ENCODE data around the gene PRKCA.

Gene PRKCA

DNA sequence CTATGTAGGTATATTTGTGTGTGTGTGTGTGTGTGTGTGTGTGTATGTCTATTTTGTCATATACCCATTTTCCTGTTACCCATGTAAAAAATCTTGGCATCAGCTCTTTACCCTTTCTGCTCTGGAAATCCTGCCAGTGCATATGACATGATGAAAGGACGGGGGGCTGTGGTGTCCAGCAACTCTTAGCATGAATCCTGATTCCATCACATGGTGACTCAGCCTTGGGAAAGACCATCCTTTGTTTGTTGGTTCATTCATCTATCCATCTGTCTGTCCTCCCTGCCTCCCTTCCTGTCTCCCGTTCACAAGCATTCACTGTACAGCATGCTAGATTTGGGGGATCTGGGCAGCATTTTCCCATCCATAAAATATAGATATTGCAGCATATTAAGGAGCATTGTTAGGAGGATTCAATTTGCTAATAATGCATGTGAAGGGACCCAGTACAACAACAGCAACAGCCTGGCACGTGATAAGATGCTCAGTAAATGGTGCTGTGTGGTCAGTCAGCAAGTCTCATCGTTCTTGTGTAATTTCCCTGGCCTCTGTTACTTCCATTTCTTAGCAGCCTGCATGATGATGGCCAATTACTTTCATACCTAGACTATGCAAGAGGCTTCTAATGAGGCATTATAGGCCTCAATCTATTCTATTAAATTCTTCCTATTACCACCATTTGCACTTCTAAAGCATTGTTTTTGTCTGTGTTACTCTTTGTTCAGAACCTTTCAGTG, 191.0 kb downstream of the PRKCA start:
- DNase-seq, result no peak

DNA sequence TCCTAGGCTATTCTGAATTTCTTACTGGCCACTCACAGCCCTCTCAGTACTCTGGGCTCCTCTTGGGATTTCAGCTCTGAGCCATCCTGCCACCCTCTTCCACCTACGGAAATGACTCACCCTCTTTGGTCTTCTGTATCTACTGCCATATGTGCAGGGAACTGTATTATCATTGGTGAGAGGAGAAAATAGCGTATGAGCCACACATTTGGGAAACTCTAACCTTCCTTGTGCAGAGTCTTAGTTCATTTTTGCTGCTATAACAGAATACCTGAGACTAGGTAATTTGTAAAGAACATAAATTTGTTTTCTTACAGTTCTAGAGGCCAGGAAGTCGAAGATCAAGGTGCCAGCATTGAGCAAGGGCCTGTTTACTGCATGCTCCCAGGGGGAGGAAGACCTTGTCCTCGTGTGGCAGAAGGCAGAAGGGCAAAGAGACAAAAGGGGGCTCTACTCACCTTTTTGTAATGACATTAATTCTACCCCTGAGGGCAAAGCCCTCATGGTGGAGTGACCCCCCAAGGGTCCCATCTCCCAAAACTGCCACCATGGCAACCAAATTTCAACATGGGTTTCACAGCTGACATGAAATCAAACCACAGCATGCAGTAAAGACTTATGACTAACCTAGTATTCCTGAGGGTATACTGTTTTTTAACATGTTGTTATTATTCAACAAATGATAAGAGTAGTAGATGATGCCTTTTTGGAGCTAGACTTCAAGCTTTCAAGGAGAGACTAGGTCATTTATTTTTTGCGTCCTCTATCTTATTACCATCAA, 191.8 kb downstream of the PRKCA start:
- DNase-seq, result no peak

DNA sequence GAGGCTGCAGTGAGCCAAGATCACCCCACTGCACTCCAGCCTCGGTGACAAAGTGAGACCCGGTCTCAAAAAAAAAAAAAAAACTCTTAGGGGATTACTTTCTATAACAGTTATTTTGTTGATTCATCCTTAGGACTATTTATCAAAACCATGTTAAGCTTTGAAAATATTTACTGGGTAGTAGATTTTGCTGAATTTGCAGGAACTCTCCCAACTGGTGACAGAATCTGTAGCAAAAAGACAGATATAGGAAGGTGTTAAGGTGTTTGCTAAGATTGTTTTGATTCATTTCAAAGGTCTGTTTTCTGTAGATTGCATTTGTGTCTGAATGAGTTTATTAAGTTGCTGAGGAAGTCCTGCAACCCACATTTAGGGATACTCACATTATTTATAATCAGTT, 192.6 kb downstream of the PRKCA start:
- DNase-seq, result no peak

DNA sequence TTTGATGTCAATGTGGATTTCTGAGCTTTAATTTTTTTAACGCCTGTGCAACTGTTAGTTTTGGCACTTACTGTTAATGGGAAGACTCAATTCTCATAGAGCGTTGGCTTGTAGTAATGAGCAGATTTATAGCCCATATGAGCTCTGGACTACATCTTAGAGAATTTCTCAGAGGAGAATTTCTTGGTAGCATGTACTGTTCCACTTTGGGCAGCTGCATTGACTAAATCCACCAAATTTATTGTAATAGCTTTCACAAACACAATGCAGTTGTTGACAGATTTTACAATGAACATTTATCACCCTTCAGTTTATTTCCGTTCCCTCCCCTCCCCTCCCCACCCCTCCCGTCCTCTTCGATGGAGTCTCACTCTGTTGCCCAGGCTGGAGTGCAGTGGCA, 193.9 kb downstream of the PRKCA start:
- DNase-seq, result no peak

DNA sequence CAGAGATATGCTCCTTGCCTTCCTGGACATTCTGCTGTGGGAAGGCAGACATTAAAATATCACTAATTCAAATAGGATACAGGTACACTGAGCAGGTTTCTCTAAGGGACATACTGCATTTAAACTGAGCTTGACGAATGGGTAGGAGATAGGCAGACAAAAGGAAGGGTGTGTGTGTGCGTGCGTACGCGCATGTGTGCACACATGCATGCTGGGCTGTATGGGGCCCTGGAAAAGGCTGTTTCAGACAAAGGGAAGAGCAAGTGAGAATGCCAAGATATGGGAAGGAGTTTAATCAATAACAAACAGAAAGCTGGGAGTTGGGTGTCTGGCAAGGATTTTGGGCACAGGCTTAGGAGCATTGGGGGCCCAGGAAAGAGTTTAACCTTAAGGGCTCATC, 196.2 kb downstream of the PRKCA start:
- no peak for DNase-seq

GRCh38 chr17:66506641-66507040, 204.2 kb downstream of the PRKCA start:
- no peak for DNase-seq

DNA sequence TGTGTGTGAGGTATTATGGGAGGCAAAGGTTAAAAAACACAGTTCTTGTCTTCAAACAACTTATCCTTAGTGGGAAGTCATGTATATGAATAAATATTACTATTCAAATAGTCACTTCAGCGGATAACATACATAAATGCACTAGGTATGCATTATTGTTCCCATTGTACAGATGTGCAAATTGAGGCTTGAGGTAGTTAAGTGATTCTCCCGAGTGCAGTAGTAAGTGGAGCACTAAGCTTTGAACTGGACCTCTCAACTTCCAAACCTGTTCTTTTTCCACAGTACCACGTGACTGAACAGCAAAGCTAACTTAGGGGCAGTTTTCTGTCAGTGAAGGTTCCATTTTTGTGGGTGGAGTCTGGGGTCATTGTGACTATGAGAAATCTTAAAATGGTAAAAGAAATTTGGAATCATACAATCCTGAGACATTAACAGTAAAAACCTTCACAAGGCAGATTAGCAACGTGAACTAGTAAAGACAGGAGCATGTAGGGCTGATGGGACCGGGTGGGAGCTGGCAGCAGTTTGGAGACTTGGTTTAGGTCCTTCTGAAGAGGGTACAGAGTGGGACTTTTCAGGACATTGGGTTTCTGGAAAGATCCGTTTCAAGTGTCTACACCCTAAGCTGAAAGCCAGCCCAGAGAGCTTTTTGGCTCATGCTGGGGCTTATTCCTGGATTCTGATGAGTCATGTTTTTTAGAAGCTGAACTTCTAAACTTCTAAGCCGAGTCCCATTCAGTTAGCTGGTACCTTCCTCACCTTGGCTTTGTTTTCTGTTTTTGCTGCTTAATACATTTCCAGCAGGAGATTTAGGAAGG, 204.9 kb downstream of the PRKCA start:
- no peak for DNase-seq

GRCh38 chr17:66507982-66508760, 205.8 kb downstream of the PRKCA start:
- no peak for DNase-seq

DNA sequence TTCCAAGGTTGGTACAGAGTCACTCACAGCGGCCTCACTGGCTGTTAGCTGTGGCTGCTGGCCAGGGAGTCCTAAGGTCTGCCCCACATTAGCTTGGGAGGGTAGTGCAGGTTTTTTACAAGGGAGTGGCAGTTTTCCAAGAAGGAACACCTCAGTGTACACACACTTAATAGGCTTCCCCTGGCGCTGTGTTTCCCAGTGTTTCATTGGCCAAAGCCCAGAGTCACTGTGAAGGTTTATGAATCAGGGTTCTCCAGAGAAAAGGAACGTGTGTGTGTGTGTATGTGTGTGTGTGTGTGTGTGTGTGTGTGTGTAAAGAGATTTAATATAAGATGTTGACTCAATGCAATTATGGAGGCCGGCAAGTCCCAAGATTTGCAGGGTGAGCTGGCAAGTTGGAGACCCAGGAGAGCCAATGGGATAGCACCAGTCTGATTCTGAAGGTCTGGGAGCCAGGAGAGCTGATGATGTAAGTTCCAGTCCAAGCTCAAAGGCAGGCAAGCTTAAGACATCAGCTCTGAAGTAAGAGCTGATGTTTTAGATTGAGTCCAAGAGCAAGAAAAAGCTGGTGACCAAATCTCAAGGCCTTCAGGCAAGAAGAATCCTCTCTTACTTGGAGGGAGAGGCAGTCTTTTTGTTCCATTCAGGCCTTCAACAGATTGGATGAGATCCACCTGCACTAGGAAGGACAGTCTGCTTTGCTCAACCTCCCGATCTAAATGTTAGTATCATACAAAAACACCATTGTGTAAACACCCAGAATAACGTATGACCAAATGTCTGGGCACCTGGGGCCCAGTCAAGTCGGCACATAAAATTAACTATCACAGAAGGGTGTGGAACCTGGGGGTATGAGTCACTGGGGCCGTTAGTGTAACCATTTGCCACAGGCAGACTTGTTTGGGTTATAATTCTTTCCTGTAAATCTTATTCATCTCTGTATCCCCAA, 206.8 kb downstream of the PRKCA start:
- DNase-seq, result peak; percentile 38

- no peak for DNase-seq
These were observed 207.5 kb downstream of the PRKCA start for GRCh38 chr17:66509926-66510325.

- no peak for DNase-seq
These were observed 208.7 kb downstream of the PRKCA start for GRCh38 chr17:66511135-66511534.

DNA sequence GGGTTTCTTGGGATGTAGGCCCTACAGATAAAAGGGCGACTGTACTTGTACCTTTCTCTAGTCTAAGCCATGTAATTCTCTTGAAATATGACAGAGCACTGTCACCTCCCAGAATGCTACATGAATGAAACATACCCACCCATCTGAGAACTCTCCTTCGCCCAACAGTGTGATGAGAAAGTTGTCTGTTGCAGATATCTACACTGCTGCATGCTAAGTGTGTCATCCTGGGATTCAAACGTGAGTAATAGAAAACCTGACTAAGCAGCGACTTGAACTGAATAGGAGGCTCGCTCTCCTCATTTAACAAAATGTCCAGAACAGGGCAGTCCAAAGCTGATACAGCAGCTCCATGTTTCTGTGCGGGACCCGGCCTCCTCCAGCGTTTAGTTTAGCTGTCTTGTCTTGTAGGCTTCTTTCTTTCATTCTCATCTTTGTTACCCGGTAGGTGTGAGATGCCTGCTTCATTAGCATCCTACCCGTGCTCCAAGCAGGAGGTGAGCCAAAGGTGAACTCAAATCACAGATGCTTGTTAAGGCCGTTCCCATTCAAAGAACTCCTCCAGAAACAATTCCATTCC, 211.9 kb downstream of the PRKCA start:
- DNase-seq, result no peak

GRCh38 chr17:66515974-66516373, 213.6 kb downstream of the PRKCA start:
- no peak for DNase-seq

GRCh38 chr17:66517336-66518009, 215.1 kb downstream of the PRKCA start:
- no peak for DNase-seq

DNA sequence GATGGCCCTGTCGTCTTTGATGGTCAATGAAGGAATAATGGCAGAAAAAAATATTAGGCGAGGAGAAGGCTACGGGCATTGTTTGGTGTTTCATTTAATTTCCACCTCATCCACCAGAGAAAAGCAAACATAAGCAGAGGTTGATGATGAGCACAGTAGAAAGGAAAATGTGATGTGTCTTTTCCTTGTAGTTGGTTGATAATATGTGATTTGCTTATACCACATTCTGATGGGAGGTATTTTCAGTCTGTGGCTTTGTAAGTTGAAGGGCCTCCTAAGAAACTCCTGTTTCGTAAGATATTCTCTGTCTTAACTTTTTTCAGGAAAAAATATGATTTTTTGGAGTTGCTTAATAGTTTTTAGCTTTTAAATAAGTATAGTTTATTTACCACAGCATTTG, 215.7 kb downstream of the PRKCA start:
- DNase-seq, result no peak

DNA sequence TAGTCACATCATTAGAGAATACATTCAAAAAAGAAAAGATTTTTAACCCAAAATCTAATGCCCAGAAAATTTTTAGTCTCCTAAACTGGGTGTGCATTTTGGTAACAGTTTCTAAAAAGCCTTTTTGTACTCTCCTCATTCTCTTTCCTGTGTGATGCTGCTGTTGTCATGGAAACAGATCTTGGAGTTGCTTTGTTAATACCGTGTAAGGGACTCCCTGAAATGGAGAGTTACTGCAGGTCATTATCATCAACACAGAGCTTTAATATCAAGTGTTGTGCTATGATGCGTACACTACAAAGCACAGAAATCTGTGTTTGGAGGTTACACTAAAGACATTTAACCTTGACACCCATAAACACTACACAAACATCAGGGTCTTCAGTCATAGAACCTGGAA, 216.3 kb downstream of the PRKCA start:
- DNase-seq, result no peak

DNA sequence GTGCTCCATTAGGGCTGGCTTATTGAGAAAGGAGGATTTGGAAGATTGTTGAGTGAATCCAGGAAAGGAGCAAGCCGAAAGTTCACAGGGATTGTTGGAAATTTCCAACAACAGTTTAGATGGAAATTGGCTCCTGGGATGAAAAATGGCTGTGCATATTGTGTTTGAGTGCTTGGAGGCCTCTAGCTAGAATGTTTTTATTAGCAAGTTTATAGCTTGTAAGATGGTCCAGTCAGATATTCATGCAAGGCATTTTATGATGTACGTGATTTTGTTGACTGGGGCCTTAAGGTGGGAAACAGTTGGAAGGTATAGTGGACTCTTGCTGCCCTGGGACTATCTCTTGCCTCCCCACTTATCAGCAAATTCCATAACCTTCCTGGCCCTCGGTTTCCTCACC, 216.7 kb downstream of the PRKCA start:
- no peak for DNase-seq

- no peak for DNase-seq
These were observed 218.6 kb downstream of the PRKCA start for GRCh38 chr17:66520999-66521398.

DNA sequence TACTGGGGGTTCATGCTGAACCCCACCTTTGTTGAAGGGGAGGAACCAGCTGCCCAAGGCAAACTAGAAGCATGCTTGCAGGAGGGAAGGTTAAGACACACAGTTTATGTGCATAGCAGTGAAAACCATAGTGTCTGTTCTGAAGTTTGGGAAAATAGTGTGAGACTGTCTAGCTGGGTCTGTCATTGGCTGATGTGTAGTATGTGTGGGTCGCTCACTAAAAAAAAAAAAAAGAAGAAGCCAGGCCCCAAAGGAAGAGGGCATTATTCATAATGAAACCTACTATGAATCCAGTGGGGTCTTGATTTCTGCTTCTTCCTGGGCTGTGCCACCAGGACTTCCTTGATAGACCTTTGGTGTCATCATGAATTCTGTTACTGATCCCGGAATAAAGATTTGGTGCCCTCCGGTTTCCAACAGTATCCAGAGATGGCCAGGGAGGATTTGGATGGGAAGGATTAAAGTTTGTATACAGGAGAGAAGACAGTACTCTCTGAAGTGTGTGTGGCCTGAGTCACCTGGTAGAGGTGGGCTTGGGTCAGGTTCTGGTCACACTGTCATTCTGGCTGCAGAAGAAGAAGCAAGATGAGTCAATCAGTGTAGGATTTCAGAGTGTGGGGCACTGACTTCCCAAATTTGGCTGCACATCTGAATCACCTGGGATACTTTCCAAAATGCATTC, 220.3 kb downstream of the PRKCA start:
- no peak for DNase-seq

All from NCI-H1092 (cell line).